ENCODE results near the gene ACOXL.

The ACOXL gene

GRCh38 chr2:111042261-111042660 lies 309.9 kb downstream of the ACOXL start:
- no peaks in the 10 kb centered on the region for H3K36me3 ChIP-seq (ENCODE audit: control insufficient read depth in 2 of 2, insufficient read depth in 1 of 2, low read length in 2 of 2)
- TF ChIP-seq ZNF785 (tag by site-specific recombination; IDR thresholded peaks at IDR 0.05) (no peak), ZBTB8A (tag by site-specific recombination; IDR thresholded peaks at IDR 0.05) (no peak), TRIM28 (IDR thresholded peaks at IDR 0.05; ENCODE audit: borderline replicate concordance, low read length) (no peak), ZNF837 (tag by site-specific recombination; IDR thresholded peaks at IDR 0.05) (no peak), ZNF2 (tag by site-specific recombination; IDR thresholded peaks at IDR 0.05) (no peak), ZNF585B (tag by site-specific recombination; IDR thresholded peaks at IDR 0.05) (no peak), INSM2 (tag by site-specific recombination; IDR thresholded peaks at IDR 0.05) (no peak), ZNF133 (tag by site-specific recombination; IDR thresholded peaks at IDR 0.05) (no peak)
- no peak overlapping the region for H3K27ac ChIP-seq (ENCODE audit: extremely low read depth, low read depth, low read length)
- H3K4me1 ChIP-seq (ENCODE audit: control insufficient read depth, insufficient read depth, low read length) = peaks cover 3% of the 10 kb centered on the region; the same call in 1 of the 2 replicates
- H3K9me3 ChIP-seq (ENCODE audit: control insufficient read depth, insufficient read depth, low read depth, low read length) = no peaks in the 10 kb centered on the region
- ChIA-PET POLR2A (no interaction called here), CTCF (no interaction called here)
- H3K4me3 ChIP-seq (ENCODE audit: low read depth, low read length) = no peak overlapping the region

GRCh38 chr2:111042772-111043771 lies 310.7 kb downstream of the ACOXL start:
- Histone ChIP-seq H3K36me3 (ENCODE audit: control insufficient read depth in 2 of 2, insufficient read depth in 1 of 2, low read length in 2 of 2) (no peaks in the 10 kb centered on the region), H3K4me3 (ENCODE audit: low read depth, low read length) (no peak overlapping the region), H3K27ac (ENCODE audit: extremely low read depth, low read depth, low read length) (no peak overlapping the region), H3K4me1 (ENCODE audit: control insufficient read depth, insufficient read depth, low read length) (peaks cover 3% of the 10 kb centered on the region; the same call in 1 of the 2 replicates), H3K9me3 (ENCODE audit: control insufficient read depth, insufficient read depth, low read depth, low read length) (no peaks in the 10 kb centered on the region)
- ChIA-PET CTCF (no interaction called here), POLR2A (no interaction called here)
- no peak for TF ChIP-seq ZNF610 (tag by site-specific recombination; IDR thresholded peaks at IDR 0.05; ENCODE audit: borderline replicate concordance)
- no peak for TF ChIP-seq ZNF510 (tag by site-specific recombination; IDR thresholded peaks at IDR 0.05; ENCODE audit: insufficient replicate concordance)
- no peak for TF ChIP-seq ZNF24 (tag by site-specific recombination; IDR thresholded peaks at IDR 0.05)
- TF ChIP-seq SP7 (tag by site-specific recombination; IDR thresholded peaks at IDR 0.05) = no peak
- TF ChIP-seq ZNF132 (tag by site-specific recombination; IDR thresholded peaks at IDR 0.05; ENCODE audit: borderline replicate concordance) = no peak
- TF ChIP-seq ZBTB21 (tag by site-specific recombination; IDR thresholded peaks at IDR 0.05) = no peak
- no peak for TF ChIP-seq ZNF626 (tag by site-specific recombination; IDR thresholded peaks at IDR 0.05)
- TF ChIP-seq ZNF211 (tag by site-specific recombination; IDR thresholded peaks at IDR 0.05; ENCODE audit: low read depth) = no peak
- TF ChIP-seq ZNF404 (tag by site-specific recombination; IDR thresholded peaks at IDR 0.05) = no peak
- no peak for TF ChIP-seq ZNF239 (tag by site-specific recombination; IDR thresholded peaks at IDR 0.05)
- TF ChIP-seq REPIN1 (tag by site-specific recombination; IDR thresholded peaks at IDR 0.05; ENCODE audit: low read depth) = no peak
- no peak for TF ChIP-seq KLF7 (tag by site-specific recombination; IDR thresholded peaks at IDR 0.05; ENCODE audit: borderline replicate concordance)
- no peak for TF ChIP-seq ZNF398 (tag by site-specific recombination; IDR thresholded peaks at IDR 0.05)
- TF ChIP-seq ZNF791 (tag by site-specific recombination; IDR thresholded peaks at IDR 0.05) = no peak
- TF ChIP-seq ZNF416 (tag by site-specific recombination; IDR thresholded peaks at IDR 0.05) = no peak
- TF ChIP-seq ZNF148 (tag by site-specific recombination; IDR thresholded peaks at IDR 0.05; ENCODE audit: borderline replicate concordance) = no peak
- TF ChIP-seq SETDB1 (IDR thresholded peaks at IDR 0.05; ENCODE audit: insufficient read length, low read length) = no peak

All from HEK293 (cell line).